Measurements from ENCODE around the gene FAM20B. TPM values are rescaled to one million over a fixed set of nuclear protein-coding genes. Genes with fewer than 3 reads are reported as not detected.

Gene FAM20B
- total and polyA plus RNA-seq, 2 of the 8 experiments (the other 6 are each of a cell fraction or from before 2014, with no cell fraction given): 8.3 to 36.6 TPM

- TF ChIP-seq POLR2AphosphoS5 (IDR thresholded peaks at IDR 0.05; ENCODE audit: low read depth, low read length) (no peak), PHF8 (conservative IDR thresholded peaks at IDR 0.05; ENCODE audit: low read depth, low read length) (no peak), KDM5A (IDR thresholded peaks at IDR 0.05; ENCODE audit: low read length) (no peak)
Observed at GRCh38 chr1:179015396-179015795, 10.3 kb upstream of the FAM20B start (continued).
